ENCODE data around the gene GNRH2.
"Not testable (repeated sequence)": the region's sequence is repeated elsewhere in the genome, so short reads cannot be mapped to it uniquely, and the experiment has no call there.

GNRH2 gene

DNA sequence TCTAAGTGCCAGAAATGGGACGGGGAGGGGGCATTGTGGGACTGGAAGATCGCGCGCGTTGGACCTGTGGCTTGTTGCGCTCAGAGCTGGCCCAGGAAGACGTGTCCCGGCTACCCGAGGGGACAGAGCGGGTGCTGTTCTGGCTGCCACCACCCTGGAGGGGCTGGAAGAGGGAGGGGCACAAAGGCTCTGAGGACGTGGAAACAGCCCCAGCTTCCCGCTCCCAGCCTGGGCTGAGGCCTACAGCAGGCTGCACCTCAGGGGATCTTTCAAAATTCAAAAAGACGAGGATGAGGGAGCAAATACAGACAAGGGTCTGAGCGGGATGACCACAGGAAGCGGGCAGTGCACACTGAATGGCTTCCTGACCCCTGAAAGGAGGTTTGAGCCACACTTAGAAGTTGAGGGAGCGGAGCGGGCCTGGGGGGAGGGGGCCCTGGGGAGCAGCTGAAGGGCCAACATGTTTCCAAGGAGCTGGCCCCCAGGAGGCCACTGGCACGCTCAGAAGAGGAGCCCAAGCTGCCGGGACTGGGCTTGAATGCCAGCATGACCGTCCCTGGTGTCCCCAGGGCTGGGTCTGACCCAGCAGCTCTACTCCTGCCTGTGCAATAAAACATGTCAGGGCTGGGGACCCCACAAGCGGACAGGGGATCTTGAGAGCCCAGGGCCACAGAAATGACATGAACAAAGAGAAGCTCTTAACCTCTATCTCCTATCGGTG lies 29.3 kb downstream of the GNRH2 start:
- CTCF ChIA-PET = interaction anchor here (1.1 to 1.9 kb wide), 2 partner anchors 19 to 42 kb away, joined by 3 to 11 read pairs; no protein-coding TSS in a partner anchor
- TF ChIP-seq HOXC10 (CRISPR knock-in tag; IDR thresholded peaks at IDR 0.05) (no peak), REPIN1 (tag by site-specific recombination; IDR thresholded peaks at IDR 0.05; ENCODE audit: low read depth) (no peak), ZFP37 (tag by site-specific recombination; IDR thresholded peaks at IDR 0.05) (no peak), ZNF510 (tag by site-specific recombination; IDR thresholded peaks at IDR 0.05; ENCODE audit: insufficient replicate concordance) (no peak), ZNF514 (tag by site-specific recombination; IDR thresholded peaks at IDR 0.05) (no peak), ZNF621 (tag by site-specific recombination; IDR thresholded peaks at IDR 0.05) (no peak), ZNF404 (tag by site-specific recombination; IDR thresholded peaks at IDR 0.05) (no peak), ZNF518A (tag by site-specific recombination; conservative IDR thresholded peaks at IDR 0.05; ENCODE audit: low read depth) (no peak), ZFHX2 (tag by site-specific recombination; conservative IDR thresholded peaks at IDR 0.05) (no peak), ZNF777 (tag by site-specific recombination; IDR thresholded peaks at IDR 0.05; ENCODE audit: borderline replicate concordance) (no peak), ZNF426 (tag by site-specific recombination; IDR thresholded peaks at IDR 0.05) (no peak), ZNF211 (tag by site-specific recombination; IDR thresholded peaks at IDR 0.05; ENCODE audit: low read depth) (no peak)
- Histone ChIP-seq H3K9me3 (ENCODE audit: control insufficient read depth, insufficient read depth, low read depth, low read length) (no peaks in the 10 kb centered on the region), H3K36me3 (ENCODE audit: control insufficient read depth in 2 of 2, insufficient read depth in 1 of 2, low read length in 2 of 2) (no peaks in the 10 kb centered on the region), H3K4me1 (ENCODE audit: control insufficient read depth, insufficient read depth, low read length) (no peaks in the 10 kb centered on the region), H3K27ac (ENCODE audit: extremely low read depth, low read depth, low read length) (no peak overlapping the region), H3K4me3 (ENCODE audit: low read depth, low read length) (no peak overlapping the region)
- POLR2A ChIA-PET = interaction anchor here (0.6 to 0.7 kb wide), 2 partner anchors 24 to 244 kb away, joined by 4 to 5 read pairs; no protein-coding TSS in a partner anchor

DNA sequence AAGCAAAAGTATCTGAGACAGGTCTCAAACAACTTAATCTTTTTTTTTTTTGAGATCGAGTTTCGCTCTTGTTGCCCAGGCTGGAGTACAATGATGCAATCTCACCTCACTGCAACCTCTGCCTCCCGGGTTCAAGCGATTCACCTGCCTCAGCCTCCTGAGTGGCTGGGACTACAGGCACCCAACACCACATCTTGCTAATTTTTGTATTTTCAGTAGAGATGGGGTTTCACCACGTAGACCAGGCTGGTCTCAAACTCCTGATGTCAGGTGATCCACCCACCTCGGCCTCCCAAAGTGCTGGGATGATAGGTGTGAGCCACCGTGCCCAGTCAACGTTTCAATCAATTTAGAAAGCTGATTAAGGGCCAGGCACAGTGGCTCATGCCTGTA lies 29.8 kb downstream of the GNRH2 start:
- ChIA-PET CTCF (interaction anchor here (0.7 to 1.9 kb wide), 3 partner anchors 20 to 634 kb away, joined by 3 to 11 read pairs (median 3); no protein-coding TSS in a partner anchor), POLR2A (interaction anchor here (0.6 to 0.7 kb wide), 2 partner anchors 24 to 243 kb away, joined by 4 to 5 read pairs; no protein-coding TSS in a partner anchor)
- H3K9me3 ChIP-seq (ENCODE audit: control insufficient read depth, insufficient read depth, low read depth, low read length); H3K4me1 ChIP-seq (ENCODE audit: control insufficient read depth, insufficient read depth, low read length); H3K36me3 ChIP-seq (ENCODE audit: control insufficient read depth in 2 of 2, insufficient read depth in 1 of 2, low read length in 2 of 2); H3K27ac ChIP-seq (ENCODE audit: extremely low read depth, low read depth, low read length); H3K4me3 ChIP-seq (ENCODE audit: low read depth, low read length): not testable (repeated sequence)

GRCh38 chr20:3074812-3075211 lies 31.4 kb downstream of the GNRH2 start:
- Histone ChIP-seq H3K27ac (ENCODE audit: extremely low read depth, low read depth, low read length) (no peak overlapping the region), H3K36me3 (ENCODE audit: control insufficient read depth in 2 of 2, insufficient read depth in 1 of 2, low read length in 2 of 2) (no peaks in the 10 kb centered on the region), H3K9me3 (ENCODE audit: control insufficient read depth, insufficient read depth, low read depth, low read length) (no peaks in the 10 kb centered on the region), H3K4me1 (ENCODE audit: control insufficient read depth, insufficient read depth, low read length) (no peaks in the 10 kb centered on the region), H3K4me3 (ENCODE audit: low read depth, low read length) (no peak overlapping the region)
- POLR2A ChIA-PET = interaction anchor here (0.9 kb wide), 1 partner anchor 21 kb away, joined by 4 read pairs; no protein-coding TSS in a partner anchor
- CTCF ChIA-PET = interaction anchor here (0.9 kb wide), 1 partner anchor 14 kb away, joined by 9 read pairs; no protein-coding TSS in a partner anchor
- TF ChIP-seq KLF8 (tag by site-specific recombination; IDR thresholded peaks at IDR 0.05) = no peak
- 0 out of 2 replicates have a peak, but pooled peaks have one; percentile 12 for TF ChIP-seq KLF1 (tag by site-specific recombination; IDR thresholded peaks at IDR 0.05)
- TF ChIP-seq SCRT2 (tag by site-specific recombination; IDR thresholded peaks at IDR 0.05) = peak; percentile 60
- TF ChIP-seq SCRT1 (tag by site-specific recombination; IDR thresholded peaks at IDR 0.05; ENCODE audit: borderline replicate concordance) = 0 out of 2 replicates have a peak, but pooled peaks have one; percentile 31

All from HEK293 (cell line).